GM18505 (cell line): ENCODE results near the gene DNAJB11.
"Not testable (repeated sequence)": the region's sequence is repeated elsewhere in the genome, so short reads cannot be mapped to it uniquely, and the experiment has no call there.

Source experiments
- ATAC-seq: cut with Tn5 transposase; IDR thresholded peaks from one replicate; pipeline ENCODE4 v1.9.1; 2021; ENCODE audit not compliant: unreplicated experiment
- POLR2A ChIP-seq: IDR thresholded peaks from 4 replicates; pipeline ENCODE4 v1.6.1; 2011; ENCODE audit warnings: borderline replicate concordance; ENCODE audit not compliant: insufficient read depth, insufficient read length; ENCODE audit errors: extremely low read depth

The DNAJB11 gene

DNA sequence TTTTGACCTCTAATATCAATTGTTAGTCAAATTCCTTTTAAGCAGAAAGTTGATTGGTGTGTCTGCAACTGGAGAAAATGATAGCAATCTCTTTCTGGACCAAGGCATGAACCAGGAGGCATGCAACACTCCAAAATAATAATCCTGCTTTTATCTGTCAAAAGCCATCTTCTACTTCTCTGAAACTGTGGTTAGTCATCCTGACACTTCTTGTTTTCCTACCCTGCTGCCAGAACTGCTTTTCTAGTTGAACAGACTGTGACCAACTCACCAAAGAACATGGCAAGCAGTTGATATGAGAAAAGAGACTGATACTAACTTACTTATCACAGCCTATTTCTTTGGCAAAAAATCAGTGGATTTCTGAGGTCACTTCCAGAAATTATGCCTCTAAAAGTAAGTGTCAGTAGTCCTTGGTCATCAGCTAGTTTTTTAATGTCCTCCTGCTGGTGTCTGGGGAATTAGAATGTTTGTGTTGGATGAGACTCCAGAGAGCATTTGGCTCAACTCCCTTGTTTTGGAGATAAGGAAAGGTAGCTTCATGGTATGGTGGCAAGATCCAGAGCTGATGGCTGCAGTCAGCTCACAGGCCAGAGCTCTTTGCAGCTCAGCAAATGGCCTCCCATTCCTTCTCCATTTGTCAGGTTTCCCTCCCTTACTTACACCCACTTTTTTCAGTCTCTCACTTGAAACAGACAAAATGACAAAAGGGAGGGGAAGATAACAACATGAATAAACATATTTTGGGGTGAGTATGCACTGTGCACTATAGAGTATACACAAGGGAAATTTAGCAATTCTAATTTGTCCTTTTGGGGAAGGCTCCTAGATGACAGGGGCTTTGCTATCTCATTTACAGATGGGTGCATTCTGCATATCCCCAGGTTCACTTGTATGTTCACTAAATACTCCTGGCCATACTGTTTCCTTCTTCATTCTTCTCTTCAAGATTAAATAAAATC, 33.4 kb upstream of the DNAJB11 start:
- no peak for ATAC-seq

DNA sequence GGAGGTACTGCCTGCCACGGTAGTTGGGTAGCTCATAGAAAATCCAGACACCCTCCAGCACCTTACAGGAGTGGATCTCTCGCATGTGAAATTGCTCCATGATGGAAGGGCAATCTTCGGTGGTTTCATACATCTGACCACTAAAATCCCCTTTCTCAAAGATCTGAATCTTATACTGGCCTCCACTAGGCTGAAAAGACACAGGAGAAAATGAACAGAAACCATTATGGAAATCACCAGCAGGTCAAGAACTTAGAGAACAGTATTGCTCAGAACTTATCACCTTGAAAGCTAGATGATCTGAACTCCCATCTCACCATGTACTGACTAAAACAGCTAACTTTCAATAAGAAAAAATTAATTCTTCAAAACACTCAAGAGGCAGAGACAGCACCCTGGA, 31.7 kb upstream of the DNAJB11 start:
- TF ChIP-seq POLR2A: no peak
- no peak for ATAC-seq

More for the DNA sequence above, 33.4 kb upstream of the DNAJB11 start:
- TF ChIP-seq POLR2A: no peak

DNA sequence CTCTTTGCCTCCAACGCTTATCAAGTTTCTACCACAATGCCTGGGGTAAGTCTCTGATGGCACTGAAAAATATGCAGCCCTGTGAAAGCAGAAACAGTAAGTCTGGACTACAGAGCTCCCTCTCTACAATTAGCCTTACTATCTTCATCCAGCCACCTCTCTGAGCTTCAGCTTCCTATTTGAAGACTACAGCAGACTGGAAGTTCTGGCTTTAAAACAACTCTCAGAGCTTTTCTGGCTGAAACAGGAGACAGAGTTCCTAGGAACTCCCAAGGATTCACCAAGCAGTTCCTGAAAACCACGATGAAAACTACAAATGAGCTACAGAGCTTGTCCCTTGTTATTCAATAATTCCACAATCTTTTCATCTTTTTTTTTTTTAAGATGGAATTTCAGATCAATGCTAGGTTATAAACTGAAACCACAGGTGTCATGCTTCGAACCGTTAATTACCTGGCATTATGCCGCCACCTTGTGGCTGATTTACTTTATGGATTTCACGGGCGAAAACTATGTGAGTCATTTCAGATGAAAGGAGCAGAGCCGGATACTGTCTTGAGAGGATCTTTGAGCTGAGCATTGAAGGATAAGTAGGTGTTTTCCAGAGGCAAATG, 30.2 kb upstream of the DNAJB11 start:
- peak; percentile 57 for ATAC-seq
- no peak for TF ChIP-seq POLR2A

DNA sequence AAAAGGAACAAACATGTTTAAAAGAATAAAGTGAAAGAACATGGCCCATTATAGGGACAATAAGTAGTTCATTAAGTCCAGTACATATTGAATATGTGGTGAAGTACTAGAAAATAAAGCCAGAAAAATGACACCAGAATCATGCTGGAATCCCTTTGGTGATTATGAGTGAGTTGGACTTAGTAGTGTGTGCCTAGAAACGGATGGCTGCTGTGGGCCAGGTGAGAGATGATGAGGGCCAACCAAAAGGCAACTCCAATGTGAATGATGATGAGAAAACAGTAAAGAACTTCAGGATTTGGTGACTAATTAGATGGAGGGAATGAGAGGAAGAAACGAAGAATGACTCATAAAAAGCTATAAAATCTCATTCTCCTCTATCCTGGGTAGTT, 29.7 kb upstream of the DNAJB11 start:
- ATAC-seq: peak; percentile 9
- TF ChIP-seq POLR2A: no peak

DNA sequence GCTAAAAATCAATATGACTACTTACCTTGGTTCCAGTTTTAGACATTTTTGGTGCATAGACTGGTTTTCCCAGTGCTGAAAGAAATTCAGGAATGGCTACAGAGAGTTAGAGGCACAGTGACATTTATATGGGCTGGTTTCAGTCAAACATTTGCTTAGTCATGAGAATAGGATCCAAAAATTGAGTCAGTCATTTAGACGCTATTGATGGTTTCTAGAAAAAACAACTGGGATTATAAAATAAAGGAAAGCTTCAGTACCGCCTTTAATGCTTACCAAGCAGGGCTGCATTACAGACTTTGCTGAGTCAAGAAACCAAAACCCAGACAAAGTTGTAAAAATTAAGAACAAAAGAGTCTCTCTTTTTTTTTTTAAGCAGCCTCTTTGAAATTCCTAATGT, 26.2 kb upstream of the DNAJB11 start, which contains the start of gene CRYGS:
TSS of gene CRYGS (minus strand) at position 100 of the 400 bp plus-strand sequence. CDS start at position 46, 54 bp downstream.
- no peak for ATAC-seq
- TF ChIP-seq POLR2A: no peak

DNA sequence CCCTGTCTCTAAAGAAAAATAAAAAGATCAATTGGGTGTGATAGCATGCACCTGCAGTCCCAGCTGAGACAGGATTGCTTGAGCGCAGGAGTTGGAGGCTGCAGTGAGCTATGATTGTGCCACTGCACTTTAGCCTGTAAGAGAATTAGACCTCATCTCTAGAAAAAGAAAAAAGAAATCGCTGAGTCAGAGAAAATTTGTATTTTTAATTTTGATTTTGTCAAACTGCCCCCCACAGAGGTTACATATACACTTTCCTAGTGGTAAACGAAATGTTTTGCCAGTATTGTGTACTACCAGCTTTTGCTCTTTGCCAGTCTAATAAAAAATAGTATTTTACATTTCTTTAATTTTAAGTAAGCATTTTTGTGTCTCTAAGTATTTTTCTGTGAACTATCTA, 21.0 kb upstream of the DNAJB11 start:
- no peak for ATAC-seq

DNA sequence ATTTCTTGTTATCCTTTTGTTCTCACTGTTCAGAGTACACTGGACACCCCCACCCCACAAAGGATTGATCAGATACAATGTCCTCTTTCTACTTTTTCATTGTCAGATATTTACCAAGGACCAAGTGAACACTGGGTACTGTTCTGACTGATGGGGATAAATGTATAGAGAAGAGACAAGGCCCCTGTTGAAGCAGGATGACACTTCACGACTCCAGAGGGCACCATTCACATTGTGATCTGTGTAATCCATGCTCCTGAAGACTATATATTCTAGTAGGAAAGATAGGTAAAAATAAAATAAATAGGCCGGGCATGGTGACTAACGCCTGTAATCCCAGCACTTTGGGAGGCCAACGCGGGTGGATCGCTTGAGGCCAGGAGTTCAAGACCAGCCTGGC, 19.1 kb upstream of the DNAJB11 start:
- no peak for TF ChIP-seq POLR2A
- ATAC-seq: no peak

More for the DNA sequence above, 21.0 kb upstream of the DNAJB11 start:
- TF ChIP-seq POLR2A: no peak

DNA sequence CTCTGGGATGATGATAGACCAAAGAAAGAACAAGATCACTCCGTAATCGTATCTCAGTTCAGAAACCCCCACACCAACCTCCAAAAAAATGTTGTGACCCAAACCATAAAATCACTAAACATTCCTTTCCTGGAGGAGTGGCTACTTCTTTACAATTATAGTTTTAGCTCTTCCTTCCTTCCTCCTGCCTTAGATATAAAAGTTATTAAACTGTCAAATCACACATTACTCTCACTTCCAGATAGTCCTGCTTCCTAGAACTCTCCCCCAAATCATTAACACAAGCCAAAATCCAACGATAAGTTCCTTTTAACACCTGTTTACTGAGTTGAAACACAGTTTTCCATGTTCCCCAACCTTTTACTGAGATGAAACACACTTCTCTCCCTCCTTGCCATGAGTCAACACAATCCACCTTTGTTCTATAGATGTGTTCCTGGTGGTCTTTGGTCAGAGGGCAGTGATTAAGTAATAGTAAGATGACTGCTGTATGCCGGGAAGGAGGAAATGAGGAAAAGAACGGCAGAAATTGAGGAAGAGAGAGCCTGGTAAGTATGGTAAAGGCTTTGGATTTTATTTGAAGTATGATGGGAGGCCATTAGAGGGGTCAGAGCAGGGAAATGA, 18.0 kb upstream of the DNAJB11 start:
- ATAC-seq: no peak
- TF ChIP-seq POLR2A: no peak

DNA sequence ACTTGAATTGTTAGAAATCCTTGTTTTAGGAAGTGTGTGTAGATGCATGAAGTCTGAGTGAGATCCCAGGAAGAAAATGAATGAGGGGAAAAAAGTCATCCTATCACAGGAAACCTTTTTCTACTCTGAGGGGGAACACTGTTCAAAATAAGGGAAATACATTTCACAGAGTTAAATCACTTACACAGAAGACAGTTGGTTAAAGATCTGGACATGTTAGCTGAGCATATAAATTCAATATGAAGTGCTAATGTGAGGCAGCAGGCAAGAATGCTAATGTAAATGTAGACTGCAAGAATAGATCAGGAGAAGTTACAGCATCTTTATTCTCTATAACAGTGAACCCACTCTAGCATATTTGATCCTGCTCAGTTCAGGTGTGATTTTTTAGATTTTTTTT, 5.9 kb upstream of the DNAJB11 start:
- no peak for ATAC-seq
- no peak for TF ChIP-seq POLR2A

DNA sequence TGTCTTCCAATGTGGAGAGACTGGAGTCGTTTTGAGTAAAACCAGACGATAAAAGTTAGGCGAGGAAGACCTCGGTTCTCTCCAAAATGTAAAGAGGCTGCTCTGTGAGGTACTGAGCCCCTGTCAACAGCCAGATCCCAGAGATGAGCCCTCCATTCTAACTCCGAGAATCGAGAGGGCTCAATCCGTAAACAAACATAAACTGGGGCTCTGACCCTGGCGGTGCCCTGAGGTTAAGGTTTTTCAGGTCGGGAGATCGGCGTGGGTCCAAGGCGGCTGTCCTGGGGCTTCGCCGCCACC, 3.8 kb upstream of the DNAJB11 start:
- TF ChIP-seq POLR2A: no peak
- no peak for ATAC-seq

DNA sequence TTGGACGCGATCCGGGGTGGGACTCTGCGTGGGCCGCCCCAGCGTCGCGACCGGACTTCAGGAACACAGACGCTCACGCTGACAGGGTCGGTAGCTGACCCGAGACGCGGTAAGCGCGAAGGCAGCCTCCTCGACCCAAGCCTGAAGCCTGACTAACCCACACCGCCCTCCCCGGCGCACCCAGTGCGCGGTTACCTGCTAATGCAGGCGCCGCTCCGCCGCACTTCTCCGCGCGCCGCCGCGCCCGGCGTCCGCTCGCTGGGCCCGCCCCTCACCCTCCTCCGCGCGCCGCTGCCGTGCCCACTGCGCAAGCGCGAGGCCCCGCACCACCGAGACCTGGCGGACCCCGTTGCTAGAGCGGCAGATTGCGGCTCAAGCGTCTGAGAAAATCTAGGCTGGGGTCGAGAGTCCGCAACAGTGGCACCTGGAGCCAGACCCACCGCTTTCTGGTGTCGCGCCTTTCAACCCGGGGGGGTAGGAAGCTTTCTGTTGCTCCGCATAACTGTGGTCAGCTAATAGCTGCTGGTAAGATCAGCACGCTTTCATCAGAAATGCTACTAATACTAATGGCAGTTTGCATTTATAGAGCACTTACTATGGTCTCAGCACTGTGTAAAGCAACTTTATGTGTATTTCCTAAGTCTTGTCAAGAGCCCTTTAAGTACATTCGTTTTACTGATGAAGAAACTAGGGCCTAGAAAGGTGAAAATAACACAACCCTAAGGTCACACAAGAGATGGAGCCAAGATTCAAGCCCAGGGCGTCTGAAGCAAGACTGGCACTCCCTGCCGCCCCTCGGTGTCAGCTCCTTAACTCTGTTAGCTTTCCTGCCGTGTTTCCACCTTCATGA, 3.2 kb upstream of the DNAJB11 start, which contains the start of gene TBCCD1:
TSS of gene TBCCD1 (minus strand) at position 268 of the 850 bp plus-strand sequence. CDS start 3,010 bp downstream, outside the sequence.
- peak; percentile 98 for TF ChIP-seq POLR2A
- ATAC-seq: peak; percentile 48

DNA sequence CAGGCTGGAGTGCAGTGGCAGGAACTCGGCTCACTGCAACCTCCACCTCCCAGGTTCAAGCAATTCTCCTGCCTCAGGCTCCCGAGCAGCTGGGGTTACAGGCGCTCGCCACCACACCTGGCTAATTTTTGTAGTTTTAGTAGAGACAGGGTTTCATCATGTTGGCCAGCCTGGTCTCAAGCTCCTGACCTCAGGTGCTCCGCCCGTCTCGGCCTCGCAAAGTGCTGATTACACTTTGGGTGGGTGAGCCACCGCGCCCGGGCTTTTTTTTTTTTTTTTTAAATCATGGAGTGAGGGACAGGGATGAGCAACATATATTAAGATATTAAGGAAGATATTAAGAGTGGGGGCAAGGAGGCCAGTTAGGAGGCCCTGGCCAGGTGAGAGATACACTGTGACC, 1.2 kb upstream of the DNAJB11 start:
- not testable (repeated sequence) for ATAC-seq

DNA sequence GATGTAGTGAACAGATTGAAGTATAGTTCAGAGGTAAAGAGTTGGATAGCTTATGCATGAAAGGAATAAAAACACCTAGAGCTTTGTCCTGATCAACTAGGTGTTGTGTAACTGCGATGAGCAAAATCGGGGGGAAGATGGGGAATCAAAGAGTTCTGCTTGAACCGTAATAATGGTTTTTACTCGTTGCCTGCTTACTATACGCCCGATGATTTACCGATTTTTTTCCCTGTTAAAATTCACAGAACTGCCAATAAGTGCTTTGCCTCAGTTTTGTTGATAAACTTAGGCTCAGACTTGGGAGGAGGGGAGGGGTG, 783 bp upstream of the DNAJB11 start:
- ATAC-seq: no peak

DNA sequence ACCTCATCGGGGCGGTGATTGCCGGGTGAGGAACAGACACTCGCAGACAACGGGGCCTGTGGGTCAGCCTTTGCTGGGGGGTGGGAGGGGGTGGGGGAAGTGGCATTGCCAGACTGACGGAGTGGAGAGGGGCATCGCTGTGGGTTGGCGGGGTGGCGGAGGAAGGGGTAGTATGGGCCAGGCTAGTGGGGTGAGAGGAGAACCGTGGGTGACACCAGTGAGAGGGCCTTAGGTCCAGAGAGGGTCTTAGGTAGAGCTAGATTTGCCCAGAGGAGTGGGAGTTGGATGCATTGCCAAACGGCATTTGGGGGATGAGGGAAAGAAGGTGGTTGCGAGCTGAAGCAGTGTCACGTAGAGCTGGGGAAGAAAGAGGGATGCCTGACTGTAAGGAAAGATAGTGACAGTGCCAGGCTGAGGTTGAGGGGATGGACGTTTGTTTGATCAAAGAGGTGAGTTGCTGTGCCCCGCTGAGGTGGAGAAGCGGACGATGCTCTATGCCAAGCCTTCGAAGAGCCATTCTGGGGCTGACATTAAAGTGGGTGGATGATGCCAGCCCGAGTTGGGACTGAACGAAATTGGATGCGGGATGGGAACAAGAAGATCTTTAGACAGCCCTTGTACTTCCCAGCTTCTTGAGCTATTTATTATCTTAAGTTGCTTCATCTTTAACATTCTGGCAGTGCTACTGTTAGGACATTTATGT, 572 bp downstream of the DNAJB11 start:
- TF ChIP-seq POLR2A: no peak
- ATAC-seq: no peak

More for the DNA sequence above, 783 bp upstream of the DNAJB11 start:
- no peak for TF ChIP-seq POLR2A
